SK-N-SH treated with all-trans-retinoic acid at 6 μM for 48 hours (cell line): ENCODE measurements around the gene LIX1.

Source experiments
- ATAC-seq: fragments of 200-7000 bp; cut with Tn5 transposase; 3 replicates; pipeline ENCODE4 v1.9.1; 2020; ENCODE audit warnings: mild to moderate bottlenecking, moderate library complexity
- ARNTL ChIP-seq: fragments of 450-650 bp; formaldehyde crosslinking; IDR thresholded peaks from 2 replicates; pipeline ENCODE4 v1.5.0; 2020; ENCODE audit warnings: low read depth, mild to moderate bottlenecking, moderate library complexity, borderline replicate concordance
- BACH2 ChIP-seq: fragments of 250-450 bp; sonication (Bioruptor Pico); IDR thresholded peaks from 2 replicates; pipeline ENCODE4 v1.9.0; 2021; ENCODE audit warnings: mild to moderate bottlenecking, borderline replicate concordance
- CSDC2 ChIP-seq: fragments of 250-450 bp; sonication (Bioruptor Pico); IDR thresholded peaks from 2 replicates; pipeline ENCODE4 v1.5.0; 2020; ENCODE audit warnings: mild to moderate bottlenecking, moderate library complexity
- CSRNP3 ChIP-seq: fragments of 250-450 bp; sonication (Bioruptor Pico); IDR thresholded peaks from 2 replicates; pipeline ENCODE4 v1.5.1; 2021; ENCODE audit warnings: mild to moderate bottlenecking, moderate library complexity
- ESRRG ChIP-seq: fragments of 250-450 bp; sonication (Bioruptor Pico); IDR thresholded peaks from 2 replicates; pipeline ENCODE4 v1.6.1; 2021; ENCODE audit warnings: mild to moderate bottlenecking
- ISL1 ChIP-seq: fragments of 250-450 bp; sonication (Bioruptor Pico); IDR thresholded peaks from 2 replicates; pipeline ENCODE4 v2.1.2; 2022; ENCODE audit warnings: mild to moderate bottlenecking, moderate library complexity
- OSR1 ChIP-seq: fragments of 250-450 bp; sonication (Bioruptor Pico); IDR thresholded peaks from 2 replicates; pipeline ENCODE4 v1.8.0; 2022; ENCODE audit warnings: moderate library complexity, mild to moderate bottlenecking, inconsistent platforms
- POU6F1 ChIP-seq: fragments of 250-450 bp; sonication (Bioruptor Pico); IDR thresholded peaks from 2 replicates; pipeline ENCODE4 v1.8.0; 2021; ENCODE audit warnings: low read depth, mild to moderate bottlenecking, moderate library complexity, borderline replicate concordance
- PPARA ChIP-seq: fragments of 250-450 bp; sonication (Bioruptor Pico); IDR thresholded peaks from 2 replicates; pipeline ENCODE4 v1.5.0; 2020; ENCODE audit warnings: mild to moderate bottlenecking, borderline replicate concordance
- RARB ChIP-seq: fragments of 250-450 bp; sonication (Bioruptor Pico); IDR thresholded peaks from 2 replicates; pipeline ENCODE4 v1.8.0; 2021; ENCODE audit warnings: mild to moderate bottlenecking, moderate library complexity
- SNAI2 ChIP-seq: fragments of 250-450 bp; sonication (Bioruptor Pico); IDR thresholded peaks from 2 replicates; pipeline ENCODE4 v1.5.0; 2020; ENCODE audit warnings: mild to moderate bottlenecking, moderate library complexity
- TCF4 ChIP-seq: fragments of 250-450 bp; sonication (Bioruptor Pico); IDR thresholded peaks from 2 replicates; pipeline ENCODE4 v1.8.0; 2021; ENCODE audit warnings: mild to moderate bottlenecking, moderate library complexity, borderline replicate concordance
- TOX ChIP-seq: fragments of 250-450 bp; sonication (Bioruptor Pico); IDR thresholded peaks from 2 replicates; pipeline ENCODE4 v1.8.0; 2021; ENCODE audit warnings: mild to moderate bottlenecking, moderate library complexity, borderline replicate concordance
- TSHZ2 ChIP-seq: fragments of 250-450 bp; sonication (Bioruptor Pico); IDR thresholded peaks from 2 replicates; pipeline ENCODE4 v1.5.0; 2020; ENCODE audit warnings: mild to moderate bottlenecking, moderate library complexity
- ZC3H10 ChIP-seq: fragments of 250-450 bp; sonication (Bioruptor Pico); IDR thresholded peaks from 2 replicates; pipeline ENCODE4 v1.5.1; 2021; ENCODE audit warnings: mild to moderate bottlenecking, moderate library complexity
- ZFP3 ChIP-seq: fragments of 250-450 bp; sonication (Bioruptor Pico); IDR thresholded peaks from 2 replicates; pipeline ENCODE4 v1.5.0; 2020; ENCODE audit warnings: mild to moderate bottlenecking, moderate library complexity
- ZFP30 ChIP-seq: fragments of 450-650 bp; formaldehyde crosslinking; IDR thresholded peaks from 2 replicates; pipeline ENCODE4 v1.5.0; 2022; ENCODE audit warnings: mild to moderate bottlenecking, moderate library complexity
- ZNF565 ChIP-seq: fragments of 450-650 bp; formaldehyde crosslinking; conservative IDR thresholded peaks from 2 replicates; pipeline ENCODE4 v1.5.0; 2020; ENCODE audit warnings: low read depth, mild to moderate bottlenecking, moderate library complexity
- ZNF70 ChIP-seq: fragments of 450-650 bp; formaldehyde crosslinking; IDR thresholded peaks from 2 replicates; pipeline ENCODE4 v1.5.0; 2020; ENCODE audit warnings: mild to moderate bottlenecking, moderate library complexity
- TF ChIP-seq, protein P1 (sequence below): fragments of 250-450 bp; sonication (Bioruptor Pico); IDR thresholded peaks from 2 replicates; pipeline ENCODE4 v1.8.0; 2020; ENCODE audit warnings: mild to moderate bottlenecking, moderate library complexity, borderline replicate concordance

The LIX1 gene

DNA sequence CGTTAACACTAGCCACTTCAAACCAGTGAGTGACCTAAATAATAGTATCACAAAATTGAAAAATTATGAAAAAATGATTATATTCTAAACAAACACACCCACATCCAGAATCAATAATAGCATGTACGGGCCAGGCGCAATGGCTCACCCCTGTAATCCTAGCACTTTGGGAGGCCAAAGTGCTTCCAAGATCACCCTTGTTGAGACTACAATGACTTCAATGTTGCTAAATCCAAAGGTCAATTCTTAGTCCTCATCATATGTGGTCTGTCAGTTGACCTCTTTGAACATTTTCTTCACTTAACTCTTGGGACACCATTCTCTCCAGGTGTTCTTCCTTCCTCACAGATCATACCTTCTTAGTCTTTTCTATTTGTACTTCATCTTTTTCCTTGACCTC is 29.3 kb upstream of the LIX1 start (continued):
- no peak for TF ChIP-seq POU6F1 (CRISPR knock-in tag)
- no peak for TF ChIP-seq ZNF70 (CRISPR knock-in tag)
- no peak for TF ChIP-seq TOX
- TF ChIP-seq ISL1 = no peak
- TF ChIP-seq ARNTL = no peak
- no peak for TF ChIP-seq ZNF565 (CRISPR knock-in tag)
- TF ChIP-seq SNAI2 (CRISPR knock-in tag) = no peak
- TF ChIP-seq, all 23 proteins: peak for 0

DNA sequence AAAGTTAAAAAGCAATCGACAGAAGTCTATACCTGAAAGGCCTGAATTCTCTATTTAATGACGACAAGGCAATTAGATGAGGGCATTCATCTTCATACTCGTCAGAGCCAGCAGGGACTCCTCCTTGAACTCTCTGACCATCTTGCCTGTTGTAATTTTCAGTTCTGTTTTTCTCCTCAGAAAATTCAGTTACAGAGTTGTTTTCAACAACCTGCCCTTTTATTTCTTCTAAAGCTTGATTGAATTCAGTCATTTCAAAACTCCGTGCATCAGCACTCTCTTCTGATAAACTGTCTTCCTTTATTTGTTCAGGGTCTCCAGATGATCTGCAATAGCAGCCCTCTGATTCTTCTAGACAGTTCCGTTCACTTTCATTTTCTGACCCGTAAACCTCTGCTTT is 25.0 kb upstream of the LIX1 start:
- no peak for ATAC-seq
- no peak for TF ChIP-seq CSDC2 (CRISPR knock-in tag)
- no peak for TF ChIP-seq ISL1
- TF ChIP-seq ESRRG = no peak
- no peak for TF ChIP-seq CSRNP3 (CRISPR knock-in tag)
- TF ChIP-seq ZFP3 (CRISPR knock-in tag) = no peak
- TF ChIP-seq TCF4 (CRISPR knock-in tag) = no peak
- no peak for TF ChIP-seq ARNTL
- TF ChIP-seq, all 23 proteins: peak for 0

DNA sequence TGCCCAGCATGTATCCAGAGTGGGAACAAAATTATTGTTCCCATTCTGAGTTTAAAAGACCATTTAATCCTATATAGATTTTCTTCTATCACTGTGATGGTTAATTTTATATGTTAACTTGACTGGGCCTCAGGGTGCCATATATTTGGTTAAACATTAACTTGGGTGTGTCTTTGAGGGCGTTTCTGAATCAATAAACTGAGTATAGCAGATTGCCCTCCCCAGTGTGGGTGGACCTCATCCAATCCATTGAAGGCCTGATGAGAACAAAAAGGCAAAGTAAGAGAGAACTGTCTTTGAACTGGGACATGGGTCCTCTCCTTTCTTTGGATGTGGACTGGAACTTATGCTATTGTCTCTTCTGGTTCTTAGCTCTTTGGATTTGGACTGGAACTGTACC is 23.3 kb upstream of the LIX1 start:
- ATAC-seq = no peak
- TF ChIP-seq POU6F1 (CRISPR knock-in tag) (no peak), PPARA (no peak), SNAI2 (CRISPR knock-in tag) (no peak), RARB (no peak), CSDC2 (CRISPR knock-in tag) (no peak), ZNF565 (CRISPR knock-in tag) (no peak), ESRRG (no peak), TCF4 (CRISPR knock-in tag) (no peak), ZFP3 (CRISPR knock-in tag) (no peak), ZC3H10 (no peak), TSHZ2 (CRISPR knock-in tag) (no peak), ZFP30 (CRISPR knock-in tag) (no peak), ISL1 (no peak), CSRNP3 (CRISPR knock-in tag) (no peak), BACH2 (no peak), OSR1 (CRISPR knock-in tag) (no peak)
- TF ChIP-seq, protein P1, sequence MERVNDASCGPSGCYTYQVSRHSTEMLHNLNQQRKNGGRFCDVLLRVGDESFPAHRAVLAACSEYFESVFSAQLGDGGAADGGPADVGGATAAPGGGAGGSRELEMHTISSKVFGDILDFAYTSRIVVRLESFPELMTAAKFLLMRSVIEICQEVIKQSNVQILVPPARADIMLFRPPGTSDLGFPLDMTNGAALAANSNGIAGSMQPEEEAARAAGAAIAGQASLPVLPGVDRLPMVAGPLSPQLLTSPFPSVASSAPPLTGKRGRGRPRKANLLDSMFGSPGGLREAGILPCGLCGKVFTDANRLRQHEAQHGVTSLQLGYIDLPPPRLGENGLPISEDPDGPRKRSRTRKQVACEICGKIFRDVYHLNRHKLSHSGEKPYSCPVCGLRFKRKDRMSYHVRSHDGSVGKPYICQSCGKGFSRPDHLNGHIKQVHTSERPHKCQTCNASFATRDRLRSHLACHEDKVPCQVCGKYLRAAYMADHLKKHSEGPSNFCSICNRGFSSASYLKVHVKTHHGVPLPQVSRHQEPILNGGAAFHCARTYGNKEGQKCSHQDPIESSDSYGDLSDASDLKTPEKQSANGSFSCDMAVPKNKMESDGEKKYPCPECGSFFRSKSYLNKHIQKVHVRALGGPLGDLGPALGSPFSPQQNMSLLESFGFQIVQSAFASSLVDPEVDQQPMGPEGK (CRISPR knock-in tag) = no peak
